H7 (cell line): ENCODE measurements around the gene TMEM52. TPM values are rescaled to one million over a fixed set of nuclear protein-coding genes. Genes with fewer than 3 reads are reported as not detected.
A peak's percentile ranks its signal among the peaks of the same experiment; 100 is the strongest.

Experiments
- DNase-seq: peaks from one replicate; pipeline ENCODE4 v3.0.0; 2012
- H3K27me3 ChIP-seq: 2 replicates; pipeline ENCODE4 v1.6.0; 2011; ENCODE audit warnings: mild to moderate bottlenecking, low read length; ENCODE audit not compliant: control insufficient read depth, insufficient read depth
- H3K36me3 ChIP-seq: replicated peaks from 2 replicates; pipeline ENCODE4 v1.5.1; 2011; ENCODE audit warnings: low read length; ENCODE audit not compliant: control insufficient read depth, insufficient read depth
- H3K4me3 ChIP-seq: 2 replicates; pipeline ENCODE4 v1.5.1; 2011; ENCODE audit warnings: low read depth, mild to moderate bottlenecking, control low read depth, low read length, moderate library complexity; ENCODE audit not compliant: insufficient read depth
- total RNA-seq: library from RNA; depleted of rRNA; stranded (reverse); fragments of >200 nt; shearing (Covaris generic); gene quantifications from 2 replicates; pipeline ENCODE4 v1.2.3, GENCODE V29; 2014; rRNA removed

Gene TMEM52
- total RNA-seq: 24.1 and 29.4 TPM in 2 replicates

DNA sequence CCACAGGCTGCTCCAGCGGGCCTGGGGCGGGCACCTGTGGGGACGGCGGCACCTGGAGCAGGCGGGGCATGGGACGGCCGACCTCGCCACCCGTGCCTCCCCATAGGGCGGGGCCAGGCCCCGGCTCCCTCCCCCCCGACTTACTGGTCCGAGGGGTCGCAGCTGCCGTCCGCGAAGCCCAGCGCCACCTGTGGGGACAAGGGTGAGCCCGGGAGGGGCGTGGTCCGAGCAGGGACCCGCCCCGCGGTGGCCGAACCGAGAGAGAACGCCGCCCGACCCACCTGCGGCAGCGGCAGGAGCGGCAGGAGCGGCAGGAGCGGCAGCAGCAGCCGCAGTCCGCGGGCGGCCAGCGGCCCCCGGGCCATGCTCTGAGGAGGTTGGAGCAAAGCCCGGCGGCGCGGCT is at the start of gene TMEM52:
Gene TMEM52, minus strand, starts transcription at position 379 of the 403 bp plus-strand sequence. Its CDS starts 14 bp downstream, at position 365.
- peaks cover 10% of the 10 kb centered on the region for H3K27me3 ChIP-seq
- H3K36me3 ChIP-seq: no peaks in the 10 kb centered on the region
- DNase-seq: no peak
- H3K4me3 ChIP-seq: peak within 1 kb of the TSS; percentile 71

DNA sequence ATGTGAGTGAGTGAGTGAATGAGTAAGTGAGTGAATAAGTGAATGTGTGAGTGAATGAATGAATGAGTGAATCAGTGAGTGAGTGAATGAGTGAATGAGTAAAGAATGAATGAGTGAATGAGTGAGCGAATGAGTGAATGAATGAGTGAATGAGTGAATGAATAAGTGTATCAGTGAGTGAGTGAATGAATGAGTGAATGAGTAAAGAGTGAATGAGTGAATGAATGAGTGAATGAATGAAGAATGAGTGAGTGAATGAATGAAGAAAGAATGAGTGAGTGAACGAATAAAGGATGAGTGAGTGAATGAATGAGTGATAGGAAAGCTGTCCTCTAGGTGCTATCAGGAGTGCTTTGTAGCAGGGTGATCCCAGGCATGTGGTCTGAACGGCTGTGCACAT is 48.8 kb upstream of the TMEM52 start:
- no peaks in the 10 kb centered on the region for H3K27me3 ChIP-seq

DNA sequence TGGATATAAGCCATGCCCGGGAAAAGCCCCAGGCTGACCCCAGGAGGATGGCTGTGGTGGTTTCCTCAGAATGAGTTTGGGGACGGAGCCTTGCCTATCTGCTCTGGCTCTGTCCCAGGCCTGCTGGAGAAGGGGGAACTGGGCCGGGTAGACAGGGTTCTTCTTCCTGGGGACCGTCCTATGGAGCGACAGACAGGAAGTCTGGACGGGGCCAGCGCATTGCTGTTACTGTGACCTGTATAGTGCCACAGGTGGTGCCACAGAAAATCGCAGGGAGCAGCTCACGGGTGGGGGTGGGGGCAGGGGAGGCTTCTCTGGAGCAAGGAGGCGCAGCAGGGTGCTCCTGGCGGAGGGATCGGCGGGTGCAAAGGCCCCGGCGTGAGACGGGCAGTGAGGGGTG is 48.1 kb upstream of the TMEM52 start:
- H3K27me3 ChIP-seq: no peaks in the 10 kb centered on the region
- H3K36me3 ChIP-seq: no peaks in the 10 kb centered on the region
- no peak for DNase-seq
- no peak overlapping the region for H3K4me3 ChIP-seq

More for the DNA sequence above, 48.8 kb upstream of the TMEM52 start:
- Histone ChIP-seq H3K36me3 (no peaks in the 10 kb centered on the region), H3K4me3 (no peak overlapping the region)
- no peak for DNase-seq

DNA sequence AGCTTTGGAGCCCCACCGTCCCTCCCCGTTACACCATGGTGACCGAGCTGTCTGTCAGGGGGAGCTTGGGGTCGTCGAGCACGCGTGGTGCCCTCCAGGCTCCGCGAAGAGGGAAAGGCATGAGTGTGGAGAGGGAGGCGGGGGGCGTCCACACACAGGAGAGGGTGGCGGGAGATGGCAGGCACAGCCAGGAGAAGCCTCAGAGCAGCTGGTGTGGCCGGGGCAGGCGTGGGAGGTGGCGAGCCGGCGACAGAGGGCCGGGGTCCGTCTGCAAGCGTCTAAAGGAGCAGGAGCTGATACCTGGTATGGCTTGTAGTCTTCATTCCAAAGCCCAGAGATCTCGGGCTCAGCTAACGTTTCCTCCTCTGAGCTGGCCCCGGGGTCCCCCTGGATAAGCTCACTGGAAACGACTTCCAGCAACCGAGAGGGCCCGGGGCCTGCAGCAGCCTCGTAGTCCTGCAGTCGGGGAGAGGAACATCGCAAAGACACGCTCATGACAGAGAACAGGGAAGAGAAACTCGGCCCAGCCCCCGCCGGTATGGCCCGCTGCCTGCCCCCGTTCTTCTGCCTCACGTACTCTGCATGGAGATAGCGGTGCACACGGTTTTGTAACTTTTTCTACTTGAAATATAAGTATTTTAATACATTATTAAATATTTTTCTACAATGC is 47.1 kb upstream of the TMEM52 start:
- no peaks in the 10 kb centered on the region for H3K27me3 ChIP-seq
- H3K36me3 ChIP-seq: no peaks in the 10 kb centered on the region
- H3K4me3 ChIP-seq: no peak overlapping the region
- DNase-seq: no peak

DNA sequence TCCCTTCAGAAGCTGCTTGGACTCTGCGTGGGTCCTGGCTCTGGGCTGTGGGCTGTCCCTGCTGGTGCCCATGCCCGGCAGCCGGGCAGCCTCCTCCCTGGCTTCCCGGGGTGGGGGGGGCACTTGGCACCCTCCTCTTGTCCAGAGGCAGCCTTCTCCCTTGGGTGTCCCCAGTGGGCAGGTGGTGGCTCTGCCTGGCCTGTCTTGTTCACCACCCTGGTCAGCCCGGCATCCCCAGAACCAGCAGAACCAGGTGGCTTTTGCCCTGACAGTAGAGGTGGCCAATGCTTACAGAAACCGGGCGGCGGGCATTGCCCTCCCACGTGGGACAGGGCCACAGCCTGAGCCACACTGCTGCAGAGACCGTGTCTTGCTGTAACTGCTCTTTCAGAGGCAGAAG is 46.5 kb upstream of the TMEM52 start:
- Histone ChIP-seq H3K4me3 (no peak overlapping the region), H3K36me3 (no peaks in the 10 kb centered on the region), H3K27me3 (no peaks in the 10 kb centered on the region; the same call in 1 of the 2 replicates)
- DNase-seq: no peak

DNA sequence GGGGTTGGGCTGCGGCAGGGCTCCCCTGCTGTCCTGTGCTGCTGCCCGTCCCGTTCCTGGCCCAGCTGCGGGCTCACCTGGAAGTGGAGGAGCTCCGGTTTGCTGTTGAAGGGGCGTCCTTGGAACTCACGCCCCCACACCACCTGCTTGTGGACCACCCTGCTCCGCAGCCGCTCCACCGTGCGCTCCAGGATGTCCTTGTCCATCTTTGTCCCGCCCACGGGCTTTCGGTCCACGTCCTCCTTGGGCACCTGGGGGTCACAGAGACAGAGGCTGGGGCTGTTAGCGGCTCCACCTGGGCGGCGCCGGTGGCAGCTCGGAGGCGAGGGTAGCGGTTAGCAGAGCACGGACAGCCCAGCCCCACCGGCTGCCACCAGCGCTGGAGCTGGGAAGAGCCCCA is 45.7 kb upstream of the TMEM52 start:
- H3K27me3 ChIP-seq: no peaks in the 10 kb centered on the region; the same call in 1 of the 2 replicates
- DNase-seq: no peak
- H3K36me3 ChIP-seq: no peaks in the 10 kb centered on the region
- no peak overlapping the region for H3K4me3 ChIP-seq

DNA sequence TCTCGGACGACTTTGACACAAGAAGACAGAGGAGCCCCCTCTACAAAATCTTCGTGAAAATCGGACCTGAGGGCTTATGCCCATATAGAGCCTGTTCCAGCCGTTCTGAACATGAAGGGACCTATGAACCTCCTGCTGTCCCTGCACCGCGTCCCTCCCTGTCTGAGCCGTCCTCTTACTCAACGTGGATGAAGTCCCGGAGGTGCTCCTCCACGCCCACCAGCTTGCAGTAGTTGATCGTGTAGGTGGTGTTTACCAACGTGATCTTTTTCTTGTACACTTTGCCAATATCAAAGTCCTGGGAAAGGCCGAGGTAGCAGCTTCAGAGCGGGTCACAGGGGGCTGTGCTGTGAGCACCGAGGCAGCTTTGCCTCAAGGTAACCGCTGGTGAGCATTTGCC is 44.5 kb upstream of the TMEM52 start:
- no peak overlapping the region for H3K4me3 ChIP-seq
- DNase-seq: no peak
- H3K27me3 ChIP-seq: no peaks in the 10 kb centered on the region; the same call in 1 of the 2 replicates
- no peaks in the 10 kb centered on the region for H3K36me3 ChIP-seq

DNA sequence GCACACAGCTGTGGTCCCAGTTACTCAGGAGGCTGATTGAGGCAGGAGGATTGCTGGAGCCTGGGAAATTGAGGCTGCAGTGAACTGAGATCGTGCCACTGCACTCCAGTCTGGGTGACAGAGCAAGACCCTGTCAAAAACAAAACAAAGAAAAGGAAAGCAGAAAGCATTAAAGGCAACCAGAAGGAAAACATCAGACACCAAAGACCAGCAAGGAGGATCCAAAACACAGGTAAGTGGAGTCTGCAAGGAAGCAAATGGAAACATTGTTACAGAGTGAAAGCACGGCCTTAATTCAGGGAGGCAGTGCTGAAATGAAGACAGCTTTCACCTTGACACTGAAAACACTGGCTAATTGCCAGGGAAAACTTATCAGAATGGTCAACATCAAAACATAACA is 43.7 kb upstream of the TMEM52 start:
- H3K4me3 ChIP-seq: no peak overlapping the region
- H3K36me3 ChIP-seq: no peaks in the 10 kb centered on the region
- H3K27me3 ChIP-seq: no peaks in the 10 kb centered on the region; the same call in 1 of the 2 replicates
- no peak for DNase-seq

DNA sequence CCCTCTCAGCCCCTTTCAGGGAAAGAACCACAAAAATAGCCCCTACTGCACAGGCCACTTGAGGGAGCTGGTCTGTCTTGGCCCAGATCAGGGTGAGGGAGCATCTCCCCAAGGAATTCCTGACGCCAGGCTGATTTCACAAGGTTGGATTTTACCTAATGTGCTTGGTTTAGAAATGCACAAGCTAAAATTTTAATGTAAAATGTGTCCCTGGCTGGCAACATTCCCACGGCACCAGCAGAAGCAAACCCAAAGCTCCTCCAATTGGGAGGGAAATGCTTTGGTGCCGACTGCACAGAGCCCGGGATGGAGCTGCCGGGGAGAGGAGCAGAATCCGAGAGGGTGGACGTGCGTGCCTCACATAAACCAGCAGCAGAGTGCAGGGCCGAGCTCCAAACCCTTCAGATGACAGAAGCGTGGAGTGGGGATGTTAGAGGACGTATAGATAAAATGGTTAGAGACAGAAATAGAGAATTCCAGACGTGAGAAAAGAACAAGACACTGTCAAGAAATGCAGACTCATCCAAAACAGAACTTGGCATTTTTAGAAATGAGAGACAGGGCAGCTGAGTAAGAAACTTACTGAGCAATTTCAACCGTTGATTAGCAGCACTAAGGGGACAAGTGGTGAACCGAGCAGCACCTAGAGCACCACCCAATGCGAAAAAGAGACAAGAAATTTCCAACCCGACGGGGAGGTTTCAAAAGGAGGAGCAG is 41.6 kb upstream of the TMEM52 start:
- DNase-seq: no peak
- H3K27me3 ChIP-seq: no peaks in the 10 kb centered on the region; the same call in 1 of the 2 replicates
- H3K36me3 ChIP-seq: no peaks in the 10 kb centered on the region
- H3K4me3 ChIP-seq: no peak overlapping the region

DNA sequence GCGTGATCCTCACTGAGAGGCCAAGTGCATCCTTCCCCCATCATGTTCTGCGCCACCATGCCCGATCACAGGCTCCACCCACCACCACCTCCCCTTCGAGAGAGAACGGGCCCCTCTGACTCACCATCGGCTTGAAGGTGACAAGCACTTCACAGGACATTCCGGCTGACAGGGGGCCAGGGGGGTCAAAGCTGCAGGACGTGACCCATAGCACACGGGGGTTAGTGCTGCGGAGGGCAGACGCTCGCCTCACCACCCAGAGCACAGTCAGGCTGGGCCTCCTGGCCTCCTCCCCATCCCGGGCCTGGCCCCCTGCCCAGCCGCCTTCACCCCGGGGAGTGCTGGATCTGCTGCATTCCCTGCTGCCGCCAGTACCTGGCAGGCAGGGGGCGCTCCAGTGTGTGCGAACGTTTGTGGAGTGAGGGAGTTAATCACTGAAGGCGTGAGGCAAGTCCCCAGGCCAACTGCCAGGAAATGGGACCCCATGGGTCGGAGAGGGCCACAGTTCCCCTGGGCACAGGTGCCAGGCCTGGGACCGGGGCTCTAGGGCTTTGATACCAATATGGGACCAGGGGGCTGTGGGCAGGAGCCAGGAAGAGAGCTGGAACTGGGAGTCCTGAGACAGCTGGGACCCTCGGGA is 40.9 kb upstream of the TMEM52 start:
- DNase-seq: peak; percentile 99
- peak overlapping the region; percentile 27 for H3K4me3 ChIP-seq
- no peaks in the 10 kb centered on the region for H3K36me3 ChIP-seq
- no peaks in the 10 kb centered on the region; the same call in 1 of the 2 replicates for H3K27me3 ChIP-seq

DNA sequence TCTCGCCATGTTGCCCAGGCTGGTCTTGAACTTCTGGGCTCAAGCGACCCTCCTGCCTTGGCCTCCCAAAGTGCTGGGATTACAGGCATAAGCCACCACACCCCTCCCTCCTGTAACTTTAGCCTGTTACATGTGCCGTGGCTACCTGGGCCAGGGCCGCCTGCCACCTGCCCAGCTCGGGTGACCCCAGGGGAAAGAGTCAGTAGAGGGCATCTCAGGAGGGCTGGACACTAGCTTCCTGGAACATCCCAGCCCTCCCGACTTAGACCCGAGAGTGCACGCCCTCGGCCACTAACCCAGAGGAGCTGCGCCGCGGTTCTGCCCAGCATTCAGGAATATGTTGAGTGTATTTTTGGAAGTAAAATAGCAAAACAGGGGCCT is 40.4 kb upstream of the TMEM52 start:
- H3K36me3 ChIP-seq: no peaks in the 10 kb centered on the region
- no peak overlapping the region; the same call in 1 of the 2 replicates for H3K4me3 ChIP-seq
- DNase-seq: no peak
- no peaks in the 10 kb centered on the region; the same call in 1 of the 2 replicates for H3K27me3 ChIP-seq

DNA sequence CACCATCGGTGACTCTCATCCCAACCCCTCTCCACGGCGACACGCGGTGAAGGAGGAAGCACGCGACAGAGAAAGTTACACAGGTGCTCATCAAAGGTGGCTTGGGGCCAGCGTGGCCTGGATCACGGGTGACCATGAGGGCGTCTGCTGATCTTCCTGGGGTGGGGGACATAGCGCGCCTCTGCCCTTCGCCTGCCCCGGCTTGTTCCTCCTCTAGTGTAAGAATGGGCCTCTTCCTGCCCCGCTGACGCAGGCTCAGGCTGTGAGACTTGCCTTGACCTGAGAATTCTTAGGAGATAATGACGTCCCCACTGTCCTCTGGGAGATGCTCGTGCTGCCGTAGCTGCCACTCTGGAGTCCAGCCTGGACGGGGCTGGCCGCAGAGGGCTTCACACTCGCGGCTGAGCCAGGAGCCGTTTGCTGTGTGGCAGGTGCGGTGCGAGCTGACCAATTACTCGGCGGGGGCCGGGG is 39.0 kb upstream of the TMEM52 start:
- no peak for DNase-seq
- H3K36me3 ChIP-seq: no peaks in the 10 kb centered on the region
- H3K27me3 ChIP-seq: no peaks in the 10 kb centered on the region; the same call in 1 of the 2 replicates
- H3K4me3 ChIP-seq: no peak overlapping the region

DNA sequence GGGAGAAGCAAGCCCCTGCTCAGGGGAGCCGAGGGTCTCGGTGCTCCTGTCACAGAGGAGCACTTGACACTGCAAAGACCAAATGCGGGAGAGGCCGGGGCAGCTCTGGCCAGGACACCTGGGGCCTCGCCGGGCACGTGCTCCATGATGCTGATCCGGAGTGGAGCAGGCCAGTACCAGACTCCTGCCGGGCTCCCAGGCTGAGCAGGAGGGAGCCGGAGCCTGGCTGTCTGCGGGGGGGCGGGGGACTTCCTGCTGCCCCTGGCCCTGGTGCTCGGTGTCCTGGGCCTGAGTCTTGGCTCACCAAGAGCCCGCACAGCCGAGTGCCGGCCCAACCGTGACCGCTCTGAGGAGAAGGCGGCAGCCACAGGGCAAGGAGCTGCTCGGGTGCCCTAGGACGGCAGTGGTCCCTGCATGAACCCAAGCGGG is 38.5 kb upstream of the TMEM52 start:
- H3K27me3 ChIP-seq: no peaks in the 10 kb centered on the region; the same call in 1 of the 2 replicates
- no peaks in the 10 kb centered on the region for H3K36me3 ChIP-seq
- no peak for DNase-seq

DNA sequence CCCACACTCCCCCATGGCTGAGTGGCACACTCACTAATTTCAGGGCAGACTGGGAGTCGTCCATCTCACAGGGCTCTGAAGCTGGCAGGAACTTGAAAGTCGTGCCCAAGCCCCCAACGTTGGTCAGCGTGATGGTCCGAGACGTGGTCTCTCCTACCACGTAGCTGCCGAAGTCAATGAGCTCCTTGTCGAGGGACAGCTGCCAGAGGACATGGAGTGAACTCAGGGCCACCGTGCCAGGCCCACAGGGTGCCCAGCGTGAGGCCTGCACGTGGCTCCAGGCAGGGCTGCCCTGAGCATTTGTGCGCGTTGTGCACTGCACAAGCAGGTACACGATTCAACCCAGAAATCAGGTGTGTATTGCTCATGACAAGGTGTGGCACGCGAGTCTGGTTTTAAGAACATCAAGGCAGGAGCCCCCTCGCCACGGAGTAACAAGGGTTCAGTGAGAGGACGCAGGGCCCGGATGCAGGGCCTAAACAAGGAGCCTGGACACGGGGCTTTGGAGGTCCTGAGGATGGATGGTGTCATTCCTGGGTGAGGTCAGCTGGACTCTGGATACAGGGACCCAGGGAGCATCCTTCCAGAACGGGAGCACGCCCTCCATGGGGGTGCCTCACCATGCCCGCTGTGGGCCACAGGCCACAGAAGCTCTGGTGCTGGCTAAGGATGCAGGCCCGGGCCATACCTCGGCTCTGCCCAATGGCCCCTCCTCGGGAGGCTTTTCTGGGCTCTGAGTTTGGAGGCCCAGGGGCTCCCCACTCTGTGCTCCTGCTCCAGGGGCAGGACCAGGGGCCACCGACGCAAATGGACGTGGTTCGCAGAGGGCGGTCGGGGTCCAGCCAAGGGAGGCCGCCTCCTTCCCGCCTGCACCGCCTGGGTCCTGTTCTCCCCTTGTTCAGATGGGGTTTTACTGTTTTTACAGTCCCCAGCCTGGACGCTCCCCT is 37.8 kb upstream of the TMEM52 start:
- Histone ChIP-seq H3K4me3 (no peak overlapping the region), H3K36me3 (no peaks in the 10 kb centered on the region), H3K27me3 (no peaks in the 10 kb centered on the region; the same call in 1 of the 2 replicates)
- DNase-seq: no peak

More for the DNA sequence above, 38.5 kb upstream of the TMEM52 start:
- H3K4me3 ChIP-seq: no peak overlapping the region
